OCI-M1 (cell line): ENCODE results near the gene JPH4.
"Not testable (repeated sequence)": the region's sequence is repeated elsewhere in the genome, so short reads cannot be mapped to it uniquely, and the experiment has no call there.

Experiments used
- DNase-seq: peaks from one replicate; lab custom pipeline; 2025; lab: John Stamatoyannopoulos, UW

JPH4 gene

GRCh38 chr14:23609001-23609400 lies 30.4 kb upstream of the JPH4 start:
- no peak for DNase-seq

- no peak for DNase-seq
Observed at GRCh38 chr14:23608454-23608853, 29.9 kb upstream of the JPH4 start.

GRCh38 chr14:23605931-23606585 lies 27.5 kb upstream of the JPH4 start:
- no peak for DNase-seq

GRCh38 chr14:23604675-23605170 lies 26.1 kb upstream of the JPH4 start:
- DNase-seq = no peak

- no peak for DNase-seq
Observed at GRCh38 chr14:23604148-23604547, 25.6 kb upstream of the JPH4 start.

GRCh38 chr14:23603103-23603502 lies 24.5 kb upstream of the JPH4 start:
- DNase-seq = no peak

GRCh38 chr14:23602181-23603095 lies 23.8 kb upstream of the JPH4 start:
- DNase-seq = no peak

- DNase-seq = no peak
Observed at GRCh38 chr14:23601845-23602180, 23.2 kb upstream of the JPH4 start.

- no peak for DNase-seq
Observed at GRCh38 chr14:23601424-23601823, 22.8 kb upstream of the JPH4 start.

- no peak for DNase-seq
Observed at GRCh38 chr14:23600806-23601205, 22.2 kb upstream of the JPH4 start.

GRCh38 chr14:23600322-23600707 lies 21.7 kb upstream of the JPH4 start:
- DNase-seq = no peak

GRCh38 chr14:23594191-23594590 lies 15.6 kb upstream of the JPH4 start:
- DNase-seq = not testable (repeated sequence)

- no peak for DNase-seq
Observed at GRCh38 chr14:23590198-23590597, 11.6 kb upstream of the JPH4 start.

- DNase-seq = no peak
Observed at GRCh38 chr14:23589606-23590005, 11.0 kb upstream of the JPH4 start.

GRCh38 chr14:23588884-23589598 lies 10.5 kb upstream of the JPH4 start:
- peak; percentile 95 for DNase-seq

GRCh38 chr14:23584527-23585203 lies 6.1 kb upstream of the JPH4 start:
- DNase-seq = not testable (repeated sequence)

- not testable (repeated sequence) for DNase-seq
Observed at GRCh38 chr14:23583761-23584526, 5.4 kb upstream of the JPH4 start.

GRCh38 chr14:23582906-23583760 lies 4.5 kb upstream of the JPH4 start:
- DNase-seq = no peak

- DNase-seq = no peak
Observed at GRCh38 chr14:23580948-23581281, 2.3 kb upstream of the JPH4 start.

GRCh38 chr14:23580152-23580926 lies 1.7 kb upstream of the JPH4 start:
- no peak for DNase-seq
